NT2/D1 (cell line): ENCODE measurements around the gene EMC8.

Experiments
- DNase-seq: peaks from one replicate; pipeline ENCODE4 v3.0.0-alpha.2; 2011; ENCODE audit warnings: low read depth, low spot score
- H3K27me3 ChIP-seq: 2 replicates; pipeline ENCODE4 v1.6.0; 2011; ENCODE audit warnings: mild to moderate bottlenecking; ENCODE audit not compliant: insufficient read length, insufficient read depth
- H3K36me3 ChIP-seq: 2 replicates; pipeline ENCODE4 v1.6.1; 2011; ENCODE audit warnings: mild to moderate bottlenecking, low read length, mixed read lengths; ENCODE audit not compliant: insufficient read depth, insufficient read length
- H3K4me1 ChIP-seq: 2 replicates; pipeline ENCODE4 v1.5.1; 2011; ENCODE audit not compliant: insufficient read depth, insufficient read length
- H3K4me3 ChIP-seq: 2 replicates; pipeline ENCODE4 v1.5.1; 2011; ENCODE audit warnings: low read depth; ENCODE audit not compliant: insufficient read length
- H3K9ac ChIP-seq: 2 replicates; pipeline ENCODE4 v1.6.0; 2011; ENCODE audit warnings: low read depth; ENCODE audit not compliant: insufficient read length
- H3K9me3 ChIP-seq: 2 replicates; pipeline ENCODE4 v1.5.1; 2011; ENCODE audit warnings: mild to moderate bottlenecking, low read length; ENCODE audit not compliant: insufficient read depth
- SUZ12 ChIP-seq: IDR thresholded peaks from 2 replicates; pipeline ENCODE4 v1.6.1; 2011; ENCODE audit not compliant: insufficient read length, insufficient read depth; ENCODE audit errors: extremely low read depth
- YY1 ChIP-seq: IDR thresholded peaks from 2 replicates; pipeline ENCODE4 v1.6.1; 2011; ENCODE audit not compliant: insufficient read length, insufficient read depth
- ZNF274 ChIP-seq: IDR thresholded peaks from 2 replicates; pipeline ENCODE4 v1.6.1; 2011; ENCODE audit warnings: mild to moderate bottlenecking, low read depth, low read length

The EMC8 gene

DNA sequence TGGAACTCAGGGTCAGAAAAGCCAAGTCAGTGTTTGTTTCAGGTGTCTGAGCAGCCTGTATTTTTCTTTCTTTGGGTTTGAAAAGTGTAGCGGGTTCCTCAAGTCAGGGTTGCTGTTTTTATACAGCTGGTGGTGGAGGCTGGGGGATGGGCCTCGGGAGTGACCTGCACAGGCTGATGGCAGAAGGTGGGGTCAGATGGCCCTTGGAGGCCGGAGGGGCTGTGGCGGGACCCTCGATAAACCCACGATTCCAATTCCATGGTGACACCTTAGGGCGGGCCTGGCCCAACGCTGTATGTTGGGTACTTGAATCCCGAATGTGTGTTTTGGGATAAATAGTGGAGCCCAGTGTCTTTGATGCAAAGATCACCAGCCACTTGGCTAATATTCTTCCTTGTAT is 28.8 kb upstream of the EMC8 start:
- H3K27me3 ChIP-seq: peaks cover 3% of the 10 kb centered on the region
- no peaks in the 10 kb centered on the region for H3K36me3 ChIP-seq
- H3K4me3 ChIP-seq: no peak overlapping the region
- H3K4me1 ChIP-seq: peaks cover 6% of the 10 kb centered on the region
- TF ChIP-seq ZNF274 (no peak), SUZ12 (no peak), YY1 (no peak)
- DNase-seq: no peak
- H3K9ac ChIP-seq: no peak overlapping the region
- peaks cover 6% of the 10 kb centered on the region; the same call in 1 of the 2 replicates for H3K9me3 ChIP-seq

DNA sequence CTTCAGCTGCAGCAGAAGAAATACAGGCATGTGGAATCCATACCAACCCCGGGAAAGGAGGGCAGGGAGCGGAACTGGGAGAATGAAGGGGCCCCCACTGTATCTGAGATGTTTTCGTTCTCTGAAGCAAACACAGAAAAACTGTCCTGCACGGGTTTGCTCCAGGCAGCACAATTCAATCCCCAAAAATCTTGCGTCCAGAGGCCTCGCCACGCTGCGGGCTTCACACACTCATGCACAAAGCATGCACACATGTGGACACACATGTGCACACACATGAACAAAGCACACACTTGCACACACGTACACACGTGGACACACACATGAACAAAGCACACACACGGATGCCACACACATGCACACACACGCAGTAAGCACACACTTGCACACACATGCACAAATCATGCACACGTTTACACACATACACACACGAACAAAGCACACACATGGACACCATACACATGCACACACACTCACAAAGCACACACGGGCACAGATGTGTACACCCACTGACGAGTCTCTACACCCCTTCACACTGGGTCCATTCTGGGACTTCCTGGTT is 27.4 kb upstream of the EMC8 start:
- TF ChIP-seq ZNF274 (no peak), SUZ12 (no peak), YY1 (no peak)
- peaks cover 3% of the 10 kb centered on the region for H3K27me3 ChIP-seq
- no peaks in the 10 kb centered on the region for H3K9me3 ChIP-seq
- DNase-seq: no peak
- no peaks in the 10 kb centered on the region for H3K36me3 ChIP-seq
- no peak overlapping the region for H3K9ac ChIP-seq
- peaks cover 4% of the 10 kb centered on the region for H3K4me1 ChIP-seq
- no peak overlapping the region for H3K4me3 ChIP-seq

DNA sequence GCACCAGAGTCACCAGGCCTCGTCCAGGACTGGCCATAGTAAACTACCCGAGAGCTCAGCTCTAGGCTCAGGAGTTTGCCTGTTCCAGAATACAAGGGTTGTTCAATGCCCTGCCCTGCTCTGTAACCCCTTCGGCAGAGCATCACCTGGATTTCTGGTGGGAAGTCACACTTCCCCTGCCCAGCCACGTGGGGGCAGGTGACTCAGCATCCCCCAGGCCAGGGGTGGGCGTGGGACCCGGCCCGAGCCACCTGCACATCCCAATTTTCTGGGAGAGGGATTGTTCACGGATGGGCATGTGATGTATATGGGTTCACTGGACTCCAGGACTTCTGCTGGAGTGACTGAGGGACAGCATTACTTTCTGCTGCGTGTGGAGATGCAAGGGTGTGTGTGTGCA is 26.0 kb upstream of the EMC8 start:
- H3K9ac ChIP-seq: no peak overlapping the region
- no peaks in the 10 kb centered on the region for H3K9me3 ChIP-seq
- no peaks in the 10 kb centered on the region for H3K36me3 ChIP-seq
- DNase-seq: no peak
- TF ChIP-seq SUZ12 (no peak), YY1 (no peak), ZNF274 (no peak)
- no peak overlapping the region for H3K4me3 ChIP-seq
- peaks cover 4% of the 10 kb centered on the region for H3K4me1 ChIP-seq
- peaks cover 16% of the 10 kb centered on the region for H3K27me3 ChIP-seq

- no peak overlapping the region for H3K9ac ChIP-seq
- DNase-seq: no peak
- H3K36me3 ChIP-seq: no peaks in the 10 kb centered on the region
- H3K9me3 ChIP-seq: no peaks in the 10 kb centered on the region
- H3K4me1 ChIP-seq: no peaks in the 10 kb centered on the region
- no peak overlapping the region for H3K4me3 ChIP-seq
- H3K27me3 ChIP-seq: peaks cover 25% of the 10 kb centered on the region
- no peak for TF ChIP-seq YY1
- no peak for TF ChIP-seq ZNF274
- TF ChIP-seq SUZ12: no peak
These were observed 25.1 kb upstream of the EMC8 start for GRCh38 chr16:85824161-85825135.

- TF ChIP-seq ZNF274 (no peak), SUZ12 (no peak)
- Histone ChIP-seq H3K4me3 (no peak overlapping the region), H3K9me3 (no peaks in the 10 kb centered on the region), H3K9ac (no peak overlapping the region), H3K36me3 (no peaks in the 10 kb centered on the region), H3K27me3 (peaks cover 30% of the 10 kb centered on the region), H3K4me1 (no peaks in the 10 kb centered on the region)
- no peak for DNase-seq
These were observed 24.1 kb upstream of the EMC8 start for GRCh38 chr16:85823328-85823920.

- H3K27me3 ChIP-seq: peaks cover 33% of the 10 kb centered on the region
- H3K4me3 ChIP-seq: no peak overlapping the region
These were observed 22.8 kb upstream of the EMC8 start for GRCh38 chr16:85822145-85822544.

More at GRCh38 chr16:85822145-85822544, 22.8 kb upstream of the EMC8 start:
- no peak for DNase-seq
- Histone ChIP-seq H3K9ac (no peak overlapping the region), H3K4me1 (no peaks in the 10 kb centered on the region), H3K9me3 (no peaks in the 10 kb centered on the region), H3K36me3 (no peaks in the 10 kb centered on the region)
- no peak for TF ChIP-seq ZNF274
- no peak for TF ChIP-seq SUZ12
- no peak for TF ChIP-seq YY1
